K562 (cell line): Measurements from ENCODE around the gene PPP1R14B. TPM values are rescaled to one million over a fixed set of nuclear protein-coding genes. Genes with fewer than 3 reads are reported as not detected.

ENCODE experiments used
- ATAC-seq: fragments of 200-7000 bp; cut with Tn5 transposase; 3 replicates; pipeline ENCODE4 v1.9.1; 2020; ENCODE audit warnings: moderate library complexity
- BruUV-seq: library from RNA; stranded (reverse); fragments of 400-500 nt; replicated peaks from 2 replicates; lab custom pipeline; 2021; lab: Mats Ljungman, UMichigan
- CTCF ChIA-PET: fragments of 300-600 bp; formaldehyde crosslinking; extraction: SDS; loops from one replicate; lab custom pipeline; 2021; ENCODE audit warnings: low intra/inter-chr PET ratio; lab: Yijun Ruan, JAX
- POLR2A ChIA-PET: fragments of 300-600, 350-650 bp; sonication (Branson Sonifier 250); formaldehyde crosslinking; extraction: SDS; loops from one replicate; lab custom pipeline; 2021; ENCODE audit warnings: antibody characterized with exemption, inconsistent platforms; lab: Yijun Ruan, JAX
- DNase-seq, 4 experiments: peaks; one replicate each; pipeline versions ENCODE4 v3.0.0 to v3.0.0-alpha.2; 2011 to 2018; ENCODE audit warnings: low spot score in 3 of 4, mixed read lengths in 3 of 4; ENCODE audit errors: extremely low read depth in 1 of 4
- FAIRE-seq: peaks from 2 replicates; lab custom pipeline; 2011; peaks lifted over from hg19 to GRCh38; lab: Jason Lieb, UNC
- H2AFZ ChIP-seq: 2 replicates; pipeline ENCODE4 v1.6.0; 2011; ENCODE audit warnings: low read depth, low read length, control low read depth, inconsistent platforms
- H3K27ac ChIP-seq: fragments of 200-600 bp; 3 replicates; pipeline ENCODE4 v1.8.0; 2011; ENCODE audit warnings: low read depth, mild to moderate bottlenecking, control low read depth, inconsistent platforms, low read length, moderate library complexity, mixed read lengths; ENCODE audit errors: extremely low read depth
- H3K27me3 ChIP-seq, 2 experiments: fragments of 300-600 bp in 1 of 2; 2 replicates in 1 of 2; 3 replicates in 1 of 2; pipeline versions ENCODE4 v1.6.0 to v1.8.0; 2011; ENCODE audit warnings: inconsistent platforms in 2 of 2, low read length in 2 of 2, mild to moderate bottlenecking in 1 of 2, mixed read lengths in 1 of 2, moderate library complexity in 1 of 2; ENCODE audit not compliant: control insufficient read depth in 2 of 2, insufficient read depth in 2 of 2
- H3K36me3 ChIP-seq: fragments of 300-600 bp; 3 replicates; pipeline ENCODE4 v1.8.0; 2011; ENCODE audit warnings: mild to moderate bottlenecking, low read length, inconsistent platforms; ENCODE audit not compliant: control insufficient read depth, insufficient read depth
- H3K4me1 ChIP-seq, 2 experiments: fragments of 200-600 bp in 1 of 2; replicated peaks in 1 of 2; 2 replicates in 1 of 2; 3 replicates in 1 of 2; pipeline versions ENCODE4 v1.5.1 to v1.8.0; 2011; ENCODE audit warnings: inconsistent platforms in 2 of 2, low read length in 2 of 2, mild to moderate bottlenecking in 1 of 2, mixed read lengths in 1 of 2, moderate library complexity in 1 of 2; ENCODE audit not compliant: control insufficient read depth in 2 of 2, insufficient read depth in 2 of 2
- H3K4me2 ChIP-seq: 2 replicates; pipeline ENCODE4 v1.6.1; 2011; ENCODE audit warnings: low read length, control low read depth, inconsistent platforms, mixed read lengths; ENCODE audit not compliant: insufficient read depth
- H3K4me3 ChIP-seq: fragments of 200-600 bp; sonication (generic), shearing (Covaris generic); 2 replicates; pipeline ENCODE4 v1.5.1; 2016; ENCODE audit warnings: control low read depth, inconsistent platforms
- H3K79me2 ChIP-seq: fragments of 200-600 bp; 3 replicates; pipeline ENCODE4 v1.8.0; 2011; ENCODE audit warnings: low read length, inconsistent platforms; ENCODE audit not compliant: control insufficient read depth, insufficient read depth
- H3K9ac ChIP-seq, 2 experiments: 2 replicates each; pipeline versions ENCODE4 v1.6.0 to v1.6.1; 2011; ENCODE audit warnings: low read depth in 2 of 2, low read length in 2 of 2, control low read depth in 1 of 2, inconsistent platforms in 1 of 2, mild to moderate bottlenecking in 1 of 2, mixed read lengths in 1 of 2; ENCODE audit not compliant: insufficient read depth in 1 of 2
- H3K9me1 ChIP-seq: one replicate; pipeline ENCODE4 v1.6.0; 2011; ENCODE audit warnings: inconsistent platforms, mild to moderate bottlenecking, low read length, moderate library complexity; ENCODE audit not compliant: control insufficient read depth, insufficient read depth
- H3K9me3 ChIP-seq: replicated peaks from 2 replicates; pipeline ENCODE4 v1.5.1; 2011; ENCODE audit warnings: low read depth, low read length, inconsistent platforms; ENCODE audit not compliant: control insufficient read depth, insufficient read depth
- H4K20me1 ChIP-seq: replicated peaks from 2 replicates; pipeline ENCODE4 v1.6.1; 2011; ENCODE audit warnings: low read length, inconsistent platforms, mixed read lengths; ENCODE audit not compliant: control insufficient read depth, insufficient read depth
- C11orf30 ChIP-seq: fragments of 450-650 bp; IDR thresholded peaks from 2 replicates; pipeline ENCODE4 v1.6.1; 2016; ENCODE audit warnings: low read depth, mild to moderate bottlenecking
- DIDO1 ChIP-seq: fragments of 450-650 bp; IDR thresholded peaks from 2 replicates; pipeline ENCODE4 v1.6.1; 2016; ENCODE audit warnings: low read depth, missing biosample characterization, missing genetic modification characterization
- FOXA3 ChIP-seq, 2 experiments: fragments of 450-650 bp in 1 of 2; sonication (generic) in 1 of 2; formaldehyde crosslinking; IDR thresholded peaks in 1 of 2; conservative IDR thresholded peaks in 1 of 2; 2 replicates each; pipeline versions ENCODE4 v1.4.0 to v1.8.0; 2020 to 2022; ENCODE audit warnings: mild to moderate bottlenecking in 2 of 2, missing genetic modification reagents in 1 of 2
- HLTF ChIP-seq: fragments of 450-650 bp; IDR thresholded peaks from 2 replicates; pipeline ENCODE4 v1.6.1; 2016
- HNRNPL ChIP-seq: fragments of 200-400 bp; formaldehyde crosslinking; IDR thresholded peaks from 2 replicates; pipeline ENCODE4 v1.6.1; 2017; ENCODE audit warnings: low read depth, mild to moderate bottlenecking, low read length
- L3MBTL2 ChIP-seq: fragments of 450-650 bp; IDR thresholded peaks from 2 replicates; pipeline ENCODE4 v1.6.1; 2016; ENCODE audit warnings: mild to moderate bottlenecking, moderate library complexity
- MTA1 ChIP-seq: fragments of 450-650 bp; IDR thresholded peaks from 2 replicates; pipeline ENCODE4 v1.6.1; 2017; ENCODE audit warnings: borderline replicate concordance
- NFRKB ChIP-seq: fragments of 450-650 bp; IDR thresholded peaks from 2 replicates; pipeline ENCODE4 v1.6.1; 2016; ENCODE audit warnings: low read depth
- PCBP2 ChIP-seq: fragments of 200-400 bp; formaldehyde crosslinking; IDR thresholded peaks from 2 replicates; pipeline ENCODE4 v1.6.1; 2018; ENCODE audit warnings: low read length, low read depth, mild to moderate bottlenecking, moderate library complexity; ENCODE audit not compliant: poor library complexity, severe bottlenecking
- PHB ChIP-seq: fragments of 250-450 bp; sonication (Bioruptor Pico); IDR thresholded peaks from 2 replicates; pipeline ENCODE4 v1.5.0; 2021
- PYGO2 ChIP-seq: fragments of 450-650 bp; IDR thresholded peaks from 2 replicates; pipeline ENCODE4 v1.6.1; 2016; ENCODE audit warnings: mild to moderate bottlenecking, missing genetic modification characterization, moderate library complexity, missing compliant biosample characterization
- SRSF1 ChIP-seq: fragments of 200-400 bp; formaldehyde crosslinking; IDR thresholded peaks from 2 replicates; pipeline ENCODE4 v1.6.1; 2017; ENCODE audit warnings: mild to moderate bottlenecking, low read depth, low read length, moderate library complexity
- TEAD1 ChIP-seq, 2 experiments: fragments of 450-650 bp in 1 of 2; sonication (generic) in 1 of 2; formaldehyde crosslinking; IDR thresholded peaks; 2 replicates each; pipeline versions ENCODE4 v1.4.0 to v1.8.0; 2020 to 2022; ENCODE audit warnings: mild to moderate bottlenecking in 2 of 2, missing genetic modification reagents in 1 of 2
- ZC3H11A ChIP-seq: IDR thresholded peaks from 2 replicates; pipeline ENCODE4 v1.6.1; 2012; ENCODE audit warnings: low read depth, low read length, improper control_type of control experiment
- WGBS: fragments of 100-300 bp; shearing (Covaris generic); methylation state at CpG from one replicate; pipeline ENCODE4 v1.1.6; 2016; ENCODE audit warnings: low coverage, mixed read lengths; ENCODE audit not compliant: insufficient coverage; ENCODE audit errors: missing lambda C conversion rate; 5-methylcytosine and 5-hydroxymethylcytosine counted together
- in situ Hi-C: fragments of 300-500 bp; cut with MboI; formaldehyde crosslinking; loops from 4 replicates; pipeline ENCODE4 v1.15.0; 2018; ENCODE audit warnings: inconsistent platforms, mixed read lengths
- intact Hi-C: fragments of 100-400 bp; cut with micrococcal nuclease; formaldehyde crosslinking; loops from 2 replicates; pipeline ENCODE4 v1.14.2; 2022
- polyA plus RNA-seq, 8 experiments: library from polyadenylated mRNA; depleted of rRNA in 4 of 8; stranded (reverse) in 5 of 8; unstranded in 3 of 8; fragments of >200 nt; fragmentation: Nextera tagmentation in 2 of 8; fragmentation: Illumina TruSeq in 1 of 8; extraction: Ambion mirVana in 2 of 8; extraction: Trizol in 1 of 8; gene quantifications; 2 replicates each; pipeline versions ENCODE4 v1.2.1 to v1.2.3, GENCODE V29; 2011 to 2014; ENCODE audit warnings: inconsistent platforms in 1 of 8, missing spikeins in 1 of 8
- total RNA-seq, 7 experiments: library from RNA; depleted of rRNA in 6 of 7; stranded (reverse); fragments of >200 nt in 6 of 7; fragmentation: Illumina TruSeq in 2 of 7; extraction: Trizol in 2 of 7; gene quantifications; 2 replicates each; pipeline versions ENCODE4 v1.2.1 to v1.2.3, GENCODE V29; 2011 to 2021; ENCODE audit warnings: low replicate concordance in 1 of 7
- TF ChIP-seq, protein P1 (sequence below): sonication (generic); formaldehyde crosslinking; IDR thresholded peaks from 2 replicates; pipeline ENCODE4 v1.8.1; 2023; ENCODE audit warnings: missing genetic modification reagents, mild to moderate bottlenecking, borderline replicate concordance
- TF ChIP-seq, protein P2 (sequence below): fragments of 450-650 bp; formaldehyde crosslinking; IDR thresholded peaks from 2 replicates; pipeline ENCODE4 v1.4.0; 2020; ENCODE audit warnings: mild to moderate bottlenecking, moderate library complexity

Gene PPP1R14B
- total and polyA plus RNA-seq, 9 of the 15 experiments (the other 6 are each of a cell fraction or from before 2014, with no cell fraction given): 7.7 to 566 (median 212) TPM

DNA sequence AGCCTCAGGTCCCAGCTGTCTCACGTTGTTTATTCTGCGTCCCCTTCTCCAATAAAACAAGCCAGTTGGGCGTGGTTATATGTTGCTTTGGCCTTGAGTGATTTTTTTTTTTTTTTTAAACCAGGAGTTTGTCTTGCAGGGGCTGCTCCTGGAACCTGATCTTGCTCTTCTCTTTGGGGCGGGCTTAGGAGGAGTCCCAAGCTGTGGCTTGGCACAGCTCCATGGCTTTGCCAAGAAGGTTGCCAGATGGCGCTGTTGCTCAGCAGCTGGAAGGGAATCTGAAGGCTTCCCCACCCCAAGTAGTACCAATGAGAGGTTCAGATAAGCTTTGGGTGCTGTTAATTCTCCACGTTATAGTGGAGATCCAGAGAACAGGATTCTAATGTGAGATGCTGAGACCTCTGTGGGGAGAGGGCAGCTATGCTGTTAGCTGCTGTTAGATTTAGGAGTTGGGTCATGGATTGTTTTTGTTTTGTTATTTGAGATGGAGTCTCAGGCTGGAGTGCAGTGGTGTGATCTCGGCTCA lies 42.2 kb downstream of the PPP1R14B start:
- Histone ChIP-seq H3K9ac (peak overlapping the region in 1 of 2 experiments; percentile 49; a peak in 1 of 4 replicates), H3K9me1 (peaks cover 8% of the 10 kb centered on the region), H3K4me3 (no peak overlapping the region), H3K36me3 (peaks cover 89% of the 10 kb centered on the region), H3K27me3 (no peaks in the 10 kb centered on the region), H3K79me2 (peaks cover 40% of the 10 kb centered on the region), H4K20me1 (no peaks in the 10 kb centered on the region; the same call in 1 of the 2 replicates), H3K4me1 (peaks cover 36 to 60% of the 10 kb centered on the region in 2 experiments), H2AFZ (no peak overlapping the region), H3K27ac (peak overlapping the region; percentile 29; the same call in 2 of the 3 replicates), H3K9me3 (no peaks in the 10 kb centered on the region), H3K4me2 (no peak overlapping the region)
- WGBS: 21% methylated on average over 7 of the region's 7 CpGs
- in situ Hi-C loops: no loop called here
- ChIA-PET CTCF (interaction anchor here (0.7 to 2.6 kb wide), 5 partner anchors 65 to 164 kb away, joined by 4 to 11 read pairs (median 9); no protein-coding TSS in a partner anchor), POLR2A (interaction anchor here (0.6 to 8.2 kb wide), 9 partner anchors 14 to 152 kb away, joined by 3 to 77 read pairs (median 6); partner anchors contain the start of genes CATSPERZ, ESRRA, NUDT22 and TRPT1)
- DNase-seq (peak; percentile 79 to 96 (median 86)), FAIRE-seq (peak; percentile 97), ATAC-seq (peak; percentile 63)
- intact Hi-C loops: loop anchor here (1.0 kb wide), 2 partner anchors 66 to 100 kb away; no protein-coding TSS in a partner anchor
- BruUV-seq: no TSS peak
- TF ChIP-seq FOXA3 (CRISPR knock-in tag; conservative IDR thresholded peaks at IDR 0.05 in 1 of 2, IDR thresholded peaks at IDR 0.05 in 1 of 2) (no peak), DIDO1 (no peak), TEAD1 (CRISPR knock-in tag; IDR thresholded peaks at IDR 0.05) (0 out of 4 replicates have a peak, but pooled peaks of 1 of the 2 experiments have one; percentile 3), PYGO2 (tag) (no peak), L3MBTL2 (0 out of 2 replicates have a peak, but pooled peaks have one; percentile 22), PCBP2 (no peak), SRSF1 (no peak), PHB (CRISPR knock-in tag) (no peak), C11orf30 (no peak), HNRNPL (no peak), ZC3H11A (no peak), HLTF (0 out of 2 replicates have a peak, but pooled peaks have one; percentile 6), NFRKB (no peak), MTA1 (no peak)
- TF ChIP-seq, protein P1, sequence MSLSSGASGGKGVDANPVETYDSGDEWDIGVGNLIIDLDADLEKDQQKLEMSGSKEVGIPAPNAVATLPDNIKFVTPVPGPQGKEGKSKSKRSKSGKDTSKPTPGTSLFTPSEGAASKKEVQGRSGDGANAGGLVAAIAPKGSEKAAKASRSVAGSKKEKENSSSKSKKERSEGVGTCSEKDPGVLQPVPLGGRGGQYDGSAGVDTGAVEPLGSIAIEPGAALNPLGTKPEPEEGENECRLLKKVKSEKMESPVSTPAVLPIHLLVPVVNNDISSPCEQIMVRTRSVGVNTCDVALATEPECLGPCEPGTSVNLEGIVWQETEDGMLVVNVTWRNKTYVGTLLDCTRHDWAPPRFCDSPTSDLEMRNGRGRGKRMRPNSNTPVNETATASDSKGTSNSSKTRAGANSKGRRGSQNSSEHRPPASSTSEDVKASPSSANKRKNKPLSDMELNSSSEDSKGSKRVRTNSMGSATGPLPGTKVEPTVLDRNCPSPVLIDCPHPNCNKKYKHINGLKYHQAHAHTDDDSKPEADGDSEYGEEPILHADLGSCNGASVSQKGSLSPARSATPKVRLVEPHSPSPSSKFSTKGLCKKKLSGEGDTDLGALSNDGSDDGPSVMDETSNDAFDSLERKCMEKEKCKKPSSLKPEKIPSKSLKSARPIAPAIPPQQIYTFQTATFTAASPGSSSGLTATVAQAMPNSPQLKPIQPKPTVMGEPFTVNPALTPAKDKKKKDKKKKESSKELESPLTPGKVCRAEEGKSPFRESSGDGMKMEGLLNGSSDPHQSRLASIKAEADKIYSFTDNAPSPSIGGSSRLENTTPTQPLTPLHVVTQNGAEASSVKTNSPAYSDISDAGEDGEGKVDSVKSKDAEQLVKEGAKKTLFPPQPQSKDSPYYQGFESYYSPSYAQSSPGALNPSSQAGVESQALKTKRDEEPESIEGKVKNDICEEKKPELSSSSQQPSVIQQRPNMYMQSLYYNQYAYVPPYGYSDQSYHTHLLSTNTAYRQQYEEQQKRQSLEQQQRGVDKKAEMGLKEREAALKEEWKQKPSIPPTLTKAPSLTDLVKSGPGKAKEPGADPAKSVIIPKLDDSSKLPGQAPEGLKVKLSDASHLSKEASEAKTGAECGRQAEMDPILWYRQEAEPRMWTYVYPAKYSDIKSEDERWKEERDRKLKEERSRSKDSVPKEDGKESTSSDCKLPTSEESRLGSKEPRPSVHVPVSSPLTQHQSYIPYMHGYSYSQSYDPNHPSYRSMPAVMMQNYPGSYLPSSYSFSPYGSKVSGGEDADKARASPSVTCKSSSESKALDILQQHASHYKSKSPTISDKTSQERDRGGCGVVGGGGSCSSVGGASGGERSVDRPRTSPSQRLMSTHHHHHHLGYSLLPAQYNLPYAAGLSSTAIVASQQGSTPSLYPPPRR (CRISPR knock-in tag): no peak
- TF ChIP-seq, protein P2, sequence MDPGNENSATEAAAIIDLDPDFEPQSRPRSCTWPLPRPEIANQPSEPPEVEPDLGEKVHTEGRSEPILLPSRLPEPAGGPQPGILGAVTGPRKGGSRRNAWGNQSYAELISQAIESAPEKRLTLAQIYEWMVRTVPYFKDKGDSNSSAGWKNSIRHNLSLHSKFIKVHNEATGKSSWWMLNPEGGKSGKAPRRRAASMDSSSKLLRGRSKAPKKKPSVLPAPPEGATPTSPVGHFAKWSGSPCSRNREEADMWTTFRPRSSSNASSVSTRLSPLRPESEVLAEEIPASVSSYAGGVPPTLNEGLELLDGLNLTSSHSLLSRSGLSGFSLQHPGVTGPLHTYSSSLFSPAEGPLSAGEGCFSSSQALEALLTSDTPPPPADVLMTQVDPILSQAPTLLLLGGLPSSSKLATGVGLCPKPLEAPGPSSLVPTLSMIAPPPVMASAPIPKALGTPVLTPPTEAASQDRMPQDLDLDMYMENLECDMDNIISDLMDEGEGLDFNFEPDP (CRISPR knock-in tag): no peak
